Calu3 (cell line): ENCODE measurements around the gene TRPM7. TPM values are rescaled to one million over a fixed set of nuclear protein-coding genes. Genes with fewer than 3 reads are reported as not detected.

Source experiments
- BruUV-seq: library from RNA; stranded (reverse); fragments of 400-500 nt; replicated peaks from 2 replicates; lab custom pipeline; 2021; lab: Mats Ljungman, UMichigan
- CTCF ChIA-PET: fragments of 300-600 bp; sonication (Branson Sonifier 250); formaldehyde crosslinking; loops from one replicate; lab custom pipeline; 2022; ENCODE audit warnings: antibody characterized with exemption; lab: Charles Lee
- DNase-seq: peaks from one replicate; pipeline ENCODE4 v3.0.0; 2022
- H3K27ac Mint-ChIP-seq: one replicate; pipeline ENCODE4 v1.8.0; 2022; ENCODE audit warnings: mixed read lengths; ENCODE audit not compliant: unreplicated experiment
- H3K27me3 Mint-ChIP-seq: one replicate; pipeline ENCODE4 v1.8.0; 2022; ENCODE audit warnings: mixed read lengths; ENCODE audit not compliant: unreplicated experiment
- H3K36me3 Mint-ChIP-seq: one replicate; pipeline ENCODE4 v1.8.0; 2022; ENCODE audit warnings: mild to moderate bottlenecking, moderate library complexity, mixed read lengths; ENCODE audit not compliant: insufficient read depth, unreplicated experiment
- H3K4me1 Mint-ChIP-seq: one replicate; pipeline ENCODE4 v1.8.0; 2022; ENCODE audit warnings: mild to moderate bottlenecking, low read depth, mixed read lengths; ENCODE audit not compliant: unreplicated experiment
- H3K4me3 Mint-ChIP-seq: one replicate; pipeline ENCODE4 v1.8.0; 2022; ENCODE audit warnings: mild to moderate bottlenecking, low read depth, moderate library complexity, mixed read lengths; ENCODE audit not compliant: unreplicated experiment
- H3K9me3 Mint-ChIP-seq: one replicate; pipeline ENCODE4 v1.8.0; 2022; ENCODE audit warnings: low read depth, mixed read lengths; ENCODE audit not compliant: unreplicated experiment
- CTCF ChIP-seq: fragments of 200-600 bp; IDR thresholded peaks from one replicate; pipeline ENCODE4 v1.8.0; 2022; ENCODE audit warnings: antibody characterized with exemption; ENCODE audit not compliant: unreplicated experiment
- intact Hi-C: fragments of 100-400 bp; cut with micrococcal nuclease; formaldehyde crosslinking; loops from one replicate; pipeline ENCODE4 v1.10.0; 2022; ENCODE audit not compliant: unreplicated experiment
- total RNA-seq: library from RNA; stranded (reverse); gene quantifications from 2 replicates; pipeline ENCODE4 v1.2.3, GENCODE V29; 2022

TRPM7 gene
- total RNA-seq, 1 experiment from 2014 or later: 48.2 TPM

DNA sequence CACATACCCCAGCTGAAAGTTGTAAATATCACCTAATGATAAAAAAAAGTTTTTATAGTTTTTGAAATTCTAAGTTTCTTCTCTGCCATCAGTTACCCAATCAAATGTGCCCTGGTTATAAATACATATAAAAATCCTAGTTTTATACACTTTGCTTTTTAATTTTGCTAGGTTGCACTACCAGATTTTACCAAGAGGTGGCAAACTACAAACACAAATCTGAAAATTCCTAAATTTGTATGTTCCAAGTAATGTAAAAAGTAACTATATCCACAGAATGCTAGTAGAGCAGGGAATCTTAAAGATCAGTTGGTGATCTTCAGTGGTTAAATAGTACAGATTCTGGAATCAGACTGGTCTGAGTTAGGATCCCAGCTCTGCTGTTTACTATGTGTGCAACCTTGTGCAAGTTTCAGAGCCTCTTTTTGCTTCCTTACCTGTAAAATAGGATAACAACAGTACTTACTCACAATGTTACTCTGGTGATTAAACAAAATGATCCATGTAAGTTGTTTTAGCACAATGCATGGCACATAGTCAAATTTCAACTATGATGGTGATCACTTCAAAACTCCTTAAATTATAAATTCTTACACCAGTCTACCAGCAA, 11.0 kb downstream of the TRPM7 start:
- intact Hi-C loops: loop anchor here (1.0 kb wide), 2 partner anchors 202 to 232 kb away; no protein-coding TSS in a partner anchor
- Mint-ChIP-seq H3K36me3 (peaks cover 12% of the 10 kb centered on the region), H3K27me3 (no peaks in the 10 kb centered on the region), H3K9me3 (no peaks in the 10 kb centered on the region), H3K4me1 (peaks cover 9% of the 10 kb centered on the region), H3K27ac (no peak overlapping the region), H3K4me3 (no peak overlapping the region)
- CTCF ChIA-PET: interaction anchor here (1.9 kb wide), 1 partner anchor 210 kb away, joined by 7 read pairs; no protein-coding TSS in a partner anchor
- DNase-seq: peak; percentile 27
- peak; percentile 68 for TF ChIP-seq CTCF
- no TSS peak for BruUV-seq

DNA sequence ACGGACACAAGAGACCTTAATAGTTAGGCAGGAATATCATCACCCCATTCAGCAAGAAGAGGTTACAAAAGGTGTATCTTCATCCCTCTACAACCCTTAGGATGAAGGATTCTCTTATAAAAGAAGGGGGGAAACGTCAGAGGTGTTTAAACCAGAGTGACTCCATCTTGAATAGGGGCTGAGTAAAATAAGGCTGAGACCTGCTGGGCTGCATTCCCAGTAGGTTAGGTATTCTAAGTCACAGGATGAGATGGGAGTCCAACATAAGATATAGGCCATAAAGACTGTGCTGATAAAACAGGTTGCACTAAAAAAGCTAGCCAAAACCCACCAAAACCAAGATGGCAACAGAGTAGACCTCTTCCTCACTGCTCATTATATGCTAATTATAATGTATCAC, 16.5 kb downstream of the TRPM7 start:
- peaks cover 1% of the 10 kb centered on the region for H3K36me3 Mint-ChIP-seq
- no TSS peak for BruUV-seq
- no peaks in the 10 kb centered on the region for H3K27me3 Mint-ChIP-seq
- H3K9me3 Mint-ChIP-seq: no peaks in the 10 kb centered on the region
- CTCF ChIA-PET: no interaction called here
- intact Hi-C loops: no loop called here
- no peak overlapping the region for H3K27ac Mint-ChIP-seq
- no peak for TF ChIP-seq CTCF
- no peak overlapping the region for H3K4me3 Mint-ChIP-seq
- no peaks in the 10 kb centered on the region for H3K4me1 Mint-ChIP-seq
- no peak for DNase-seq

DNA sequence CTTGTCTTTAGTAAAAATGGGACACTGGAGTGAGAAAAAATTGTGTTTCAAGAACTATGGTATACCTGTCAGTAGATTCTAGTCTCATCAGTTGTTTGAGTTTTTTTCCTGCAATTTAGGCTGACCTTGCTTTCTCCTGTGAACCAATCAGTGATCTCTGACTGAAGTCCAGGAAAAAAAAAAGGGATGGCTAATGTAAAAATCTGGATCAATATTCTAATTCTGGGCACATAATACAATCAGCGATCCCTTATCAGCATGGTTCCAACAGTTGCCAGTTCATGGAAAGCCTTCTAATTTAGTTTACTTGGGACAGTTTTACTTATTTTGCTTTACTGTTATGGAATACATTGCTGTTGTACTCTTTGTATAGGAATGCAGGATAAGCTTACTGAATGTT, 17.0 kb downstream of the TRPM7 start:
- no TSS peak for BruUV-seq
- CTCF ChIA-PET: no interaction called here
- intact Hi-C loops: no loop called here
- H3K27me3 Mint-ChIP-seq: no peaks in the 10 kb centered on the region
- no peak overlapping the region for H3K4me3 Mint-ChIP-seq
- no peaks in the 10 kb centered on the region for H3K9me3 Mint-ChIP-seq
- no peaks in the 10 kb centered on the region for H3K4me1 Mint-ChIP-seq
- DNase-seq: no peak
- no peak for TF ChIP-seq CTCF
- H3K27ac Mint-ChIP-seq: no peak overlapping the region
- no peaks in the 10 kb centered on the region for H3K36me3 Mint-ChIP-seq

DNA sequence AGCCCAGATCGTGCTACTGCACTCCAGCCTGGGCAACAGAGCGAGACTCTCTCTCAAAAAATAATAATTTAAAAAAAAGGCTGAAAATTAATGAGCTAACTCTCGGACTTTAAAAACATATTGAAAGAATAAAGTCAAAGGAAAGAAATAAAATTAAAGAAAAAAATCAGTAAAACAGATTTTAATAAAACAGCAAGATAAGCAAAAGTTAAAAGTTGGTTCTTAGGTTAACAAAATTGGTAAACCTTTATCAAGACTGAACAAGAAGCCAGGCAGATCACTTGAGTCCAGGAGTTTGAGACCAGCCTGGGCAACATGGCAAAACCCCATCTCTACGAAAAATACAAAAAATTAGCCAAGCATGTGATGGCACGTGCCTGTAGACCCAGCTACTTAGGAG, 20.7 kb downstream of the TRPM7 start:
- Mint-ChIP-seq H3K4me1 (no peaks in the 10 kb centered on the region), H3K36me3 (peaks cover 18% of the 10 kb centered on the region), H3K9me3 (no peaks in the 10 kb centered on the region), H3K4me3 (no peak overlapping the region), H3K27ac (no peak overlapping the region), H3K27me3 (no peaks in the 10 kb centered on the region)
- no peak for DNase-seq
- no TSS peak for BruUV-seq
- intact Hi-C loops: no loop called here
- TF ChIP-seq CTCF: no peak
- CTCF ChIA-PET: no interaction called here
